D721Med (cell line): Measurements from ENCODE around the gene TUT4.

Source experiments
- DNase-seq: peaks from one replicate; pipeline ENCODE4 v3.0.0; 2011; ENCODE audit warnings: low spot score; ENCODE audit not compliant: insufficient read length
- FAIRE-seq: peaks from 2 replicates; lab custom pipeline; 2011; peaks lifted over from hg19 to GRCh38; lab: Jason Lieb, UNC
- TF ChIP-seq, protein P1 (sequence below): IDR thresholded peaks from 2 replicates; pipeline ENCODE4 v1.5.1; 2012; ENCODE audit warnings: mild to moderate bottlenecking, control low read depth; ENCODE audit not compliant: insufficient read depth; ENCODE audit errors: missing control alignments

TUT4 gene

GRCh38 chr1:52556641-52557360, 3.9 kb upstream of the TUT4 start:
- TF ChIP-seq, protein P1, sequence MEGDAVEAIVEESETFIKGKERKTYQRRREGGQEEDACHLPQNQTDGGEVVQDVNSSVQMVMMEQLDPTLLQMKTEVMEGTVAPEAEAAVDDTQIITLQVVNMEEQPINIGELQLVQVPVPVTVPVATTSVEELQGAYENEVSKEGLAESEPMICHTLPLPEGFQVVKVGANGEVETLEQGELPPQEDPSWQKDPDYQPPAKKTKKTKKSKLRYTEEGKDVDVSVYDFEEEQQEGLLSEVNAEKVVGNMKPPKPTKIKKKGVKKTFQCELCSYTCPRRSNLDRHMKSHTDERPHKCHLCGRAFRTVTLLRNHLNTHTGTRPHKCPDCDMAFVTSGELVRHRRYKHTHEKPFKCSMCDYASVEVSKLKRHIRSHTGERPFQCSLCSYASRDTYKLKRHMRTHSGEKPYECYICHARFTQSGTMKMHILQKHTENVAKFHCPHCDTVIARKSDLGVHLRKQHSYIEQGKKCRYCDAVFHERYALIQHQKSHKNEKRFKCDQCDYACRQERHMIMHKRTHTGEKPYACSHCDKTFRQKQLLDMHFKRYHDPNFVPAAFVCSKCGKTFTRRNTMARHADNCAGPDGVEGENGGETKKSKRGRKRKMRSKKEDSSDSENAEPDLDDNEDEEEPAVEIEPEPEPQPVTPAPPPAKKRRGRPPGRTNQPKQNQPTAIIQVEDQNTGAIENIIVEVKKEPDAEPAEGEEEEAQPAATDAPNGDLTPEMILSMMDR = no peak
- FAIRE-seq (no peak), DNase-seq (no peak)

GRCh38 chr1:52554756-52555155, 1.9 kb upstream of the TUT4 start:
- FAIRE-seq = no peak
- no peak for DNase-seq
- TF ChIP-seq, protein P1 = no peak

DNA sequence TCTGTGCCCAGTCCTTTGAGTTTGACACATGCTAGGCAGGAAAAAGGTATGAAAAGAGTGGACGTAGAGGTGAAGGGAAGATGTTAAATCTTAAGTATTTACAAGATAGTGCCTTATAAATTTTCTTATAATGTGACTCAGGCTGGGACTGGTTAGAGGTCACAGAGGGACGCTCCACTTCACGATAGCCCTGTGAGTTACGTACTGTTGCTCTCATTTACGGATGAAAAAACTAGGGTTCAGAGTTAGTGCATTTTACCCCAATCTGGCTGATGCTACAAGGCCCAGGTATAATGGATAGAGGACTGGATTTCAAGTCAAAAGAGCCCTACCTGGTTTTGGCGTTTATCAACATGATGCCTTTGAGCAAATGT, 1.4 kb upstream of the TUT4 start:
- DNase-seq (no peak), FAIRE-seq (no peak)
- TF ChIP-seq, protein P1 = no peak

GRCh38 chr1:52553362-52554266, 722 bp upstream of the TUT4 start:
- TF ChIP-seq, protein P1 = no peak
- DNase-seq = peak; percentile 35
- no peak for FAIRE-seq

DNA sequence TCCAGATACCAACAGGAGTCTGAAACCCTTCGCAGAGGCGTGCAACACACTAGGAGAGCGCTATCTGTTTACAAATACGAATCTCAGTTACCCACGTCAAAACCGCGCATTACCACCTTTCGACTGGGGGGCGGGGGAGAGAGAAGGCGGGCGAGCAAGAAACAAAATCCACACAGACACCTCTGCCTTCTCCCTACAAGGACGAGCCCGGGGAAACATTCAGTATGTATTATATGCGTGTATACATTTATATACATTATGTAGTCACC, 722 bp downstream of the TUT4 start:
- DNase-seq (no peak), FAIRE-seq (no peak)
- TF ChIP-seq, protein P1 = no peak

- TF ChIP-seq, protein P1 = no peak
- DNase-seq (no peak), FAIRE-seq (no peak)
These were observed 1.2 kb downstream of the TUT4 start for GRCh38 chr1:52551507-52552235.
